ENCODE measurements around the gene CXCR2.
"Not testable (repeated sequence)": the region's sequence is repeated elsewhere in the genome, so short reads cannot be mapped to it uniquely, and the experiment has no call there.

Gene CXCR2

DNA sequence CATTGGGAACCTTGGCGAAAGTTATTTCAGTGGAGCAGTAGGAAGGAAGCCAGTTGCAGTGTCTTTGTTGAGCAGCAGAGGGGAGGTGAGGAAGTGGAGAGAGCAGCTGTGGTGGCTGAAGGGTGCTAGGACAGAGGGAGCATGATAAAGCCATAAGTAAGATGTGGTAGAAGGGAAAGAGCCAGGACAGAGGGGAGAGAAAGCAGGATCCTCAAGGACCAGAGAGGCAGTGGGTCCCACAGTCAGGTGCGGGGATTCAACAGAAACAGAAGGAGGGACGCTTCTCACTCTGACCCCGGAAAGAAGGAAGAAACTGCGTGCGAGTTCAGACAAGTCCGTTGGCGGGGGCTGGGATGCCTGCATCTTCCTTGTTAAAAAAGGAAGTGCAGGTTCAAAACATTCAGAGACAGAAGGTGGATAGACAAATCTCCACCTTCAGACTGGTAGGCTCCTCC, at the start of gene CXCR2:
TSS of gene CXCR2 (plus strand) at position 403 of the 455 bp plus-strand sequence. CDS start 8,774 bp downstream, outside the sequence.
- DNase-seq = peak; percentile 44 to 52 (median 48)

DNA sequence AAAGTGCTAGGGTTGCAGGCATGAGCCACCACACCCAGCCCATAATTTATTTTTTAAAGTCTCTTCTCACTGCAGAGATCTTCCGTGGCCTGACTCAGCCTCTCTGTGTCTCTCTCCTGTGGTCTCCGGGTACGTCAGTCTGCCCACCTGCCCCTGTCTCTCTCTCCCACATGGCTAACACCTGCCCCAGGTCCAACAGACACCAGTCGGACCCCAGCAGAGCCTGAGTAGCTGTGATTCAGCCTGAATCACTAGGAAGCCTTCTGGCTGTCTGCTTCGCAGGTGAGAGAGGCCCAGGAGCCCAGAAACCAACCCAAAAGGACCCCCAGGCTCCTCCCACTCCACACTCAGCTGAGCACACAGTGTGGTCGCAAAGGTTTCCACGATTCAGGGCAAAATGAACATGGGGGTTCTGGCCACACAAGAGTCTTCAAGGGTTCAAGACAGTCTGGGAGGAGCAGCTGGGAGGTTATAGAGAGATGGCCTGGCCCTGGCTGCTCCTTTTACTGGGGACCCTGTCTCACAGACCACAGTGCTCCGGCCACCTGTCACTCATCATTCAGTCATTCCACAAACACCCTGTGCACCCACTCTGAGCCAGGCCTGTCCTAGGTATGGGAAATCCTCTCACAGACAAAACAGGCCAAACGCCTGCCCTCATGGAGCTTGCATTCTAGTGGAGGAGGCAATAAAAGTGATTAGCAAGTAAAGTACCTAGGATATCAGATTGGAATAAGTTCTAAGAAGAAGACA, 48.2 kb upstream of the CXCR2 start:
- DNase-seq = no peak

DNA sequence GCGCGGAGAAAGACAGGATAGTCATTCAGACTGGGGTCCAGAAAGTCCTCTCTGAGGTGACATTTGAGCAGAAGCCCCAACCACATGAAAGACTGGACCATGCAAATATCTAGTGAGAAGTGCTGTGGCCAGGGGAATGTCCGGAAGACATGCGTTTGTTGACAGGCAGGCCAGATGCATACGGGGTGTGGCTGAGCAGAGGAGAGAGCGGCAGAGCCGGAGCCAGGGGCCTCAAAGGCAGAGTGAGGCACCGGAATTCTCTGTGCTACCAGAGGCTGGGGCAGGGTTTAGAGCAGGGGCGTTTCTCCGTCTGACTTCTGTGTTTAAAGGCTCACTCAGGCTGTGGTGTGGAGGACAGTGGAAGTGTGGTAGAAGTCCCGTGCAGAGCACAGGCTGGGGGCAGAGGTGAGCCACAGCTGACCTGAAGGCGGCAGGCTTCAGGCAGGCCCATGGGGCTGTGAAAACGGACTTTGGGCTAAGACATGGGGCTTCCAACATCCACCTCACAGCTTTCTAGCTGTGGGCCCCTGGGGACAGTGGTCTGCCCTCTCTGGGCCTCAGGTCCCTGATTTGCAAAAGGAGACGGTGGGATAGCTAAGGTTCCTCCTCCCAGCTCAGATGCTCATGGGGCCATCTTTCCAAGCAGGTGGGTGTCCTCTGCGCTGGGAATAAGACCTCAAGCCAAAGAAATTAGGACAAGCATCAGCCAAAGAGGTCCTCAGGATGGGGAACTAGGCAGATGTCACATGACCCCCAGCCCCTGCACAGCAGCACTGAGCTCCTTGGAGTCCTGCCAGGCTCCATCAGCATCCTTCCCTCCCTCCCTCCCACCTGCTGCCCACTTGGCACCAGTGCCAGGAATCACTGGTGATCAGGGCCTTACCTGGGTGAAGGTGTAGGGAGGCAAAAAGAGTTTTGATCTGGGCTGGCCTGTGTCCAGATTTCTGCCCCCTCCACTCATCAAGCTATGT, 45.6 kb upstream of the CXCR2 start:
- no peak for DNase-seq

DNA sequence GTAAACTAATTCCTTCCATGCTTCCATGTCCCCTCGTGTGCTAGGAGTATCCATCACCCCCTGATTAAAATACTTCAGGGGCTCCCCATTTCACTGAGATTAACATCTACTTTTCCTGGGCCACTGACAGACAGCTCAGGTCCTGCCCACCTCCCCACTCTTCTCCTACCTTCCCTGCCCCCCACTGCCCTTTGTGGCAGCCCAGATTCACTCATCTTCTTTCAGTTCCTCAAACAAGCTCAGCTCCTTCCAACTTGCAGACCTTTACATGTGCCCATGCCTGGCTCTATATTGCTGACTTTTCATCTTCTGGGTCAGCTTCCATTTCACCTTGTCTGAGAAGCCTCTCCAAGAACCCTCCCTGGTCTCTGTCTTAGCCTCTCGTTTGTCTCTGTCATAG, 44.8 kb upstream of the CXCR2 start:
- DNase-seq = peak; percentile 51 to 61 (median 57)

DNA sequence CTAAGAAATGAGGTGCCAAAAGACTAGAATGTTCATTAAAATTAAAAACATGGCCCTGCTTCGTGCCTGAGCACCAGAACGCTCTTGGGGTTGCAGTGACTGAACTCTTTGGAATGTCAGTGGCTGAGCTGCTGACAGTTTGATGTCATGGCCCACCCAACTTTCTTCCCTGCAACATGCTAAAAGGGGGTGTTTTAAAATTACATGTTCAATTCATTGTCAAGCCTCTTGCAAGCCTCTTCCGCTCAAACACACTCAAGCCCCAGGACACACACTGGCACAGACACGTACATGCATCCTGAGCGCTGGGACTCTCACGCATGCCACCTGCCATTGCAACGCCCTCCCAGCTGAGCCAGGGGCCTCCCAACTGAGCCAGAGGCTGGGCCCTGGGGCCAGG, 44.1 kb upstream of the CXCR2 start:
- DNase-seq = no peak

DNA sequence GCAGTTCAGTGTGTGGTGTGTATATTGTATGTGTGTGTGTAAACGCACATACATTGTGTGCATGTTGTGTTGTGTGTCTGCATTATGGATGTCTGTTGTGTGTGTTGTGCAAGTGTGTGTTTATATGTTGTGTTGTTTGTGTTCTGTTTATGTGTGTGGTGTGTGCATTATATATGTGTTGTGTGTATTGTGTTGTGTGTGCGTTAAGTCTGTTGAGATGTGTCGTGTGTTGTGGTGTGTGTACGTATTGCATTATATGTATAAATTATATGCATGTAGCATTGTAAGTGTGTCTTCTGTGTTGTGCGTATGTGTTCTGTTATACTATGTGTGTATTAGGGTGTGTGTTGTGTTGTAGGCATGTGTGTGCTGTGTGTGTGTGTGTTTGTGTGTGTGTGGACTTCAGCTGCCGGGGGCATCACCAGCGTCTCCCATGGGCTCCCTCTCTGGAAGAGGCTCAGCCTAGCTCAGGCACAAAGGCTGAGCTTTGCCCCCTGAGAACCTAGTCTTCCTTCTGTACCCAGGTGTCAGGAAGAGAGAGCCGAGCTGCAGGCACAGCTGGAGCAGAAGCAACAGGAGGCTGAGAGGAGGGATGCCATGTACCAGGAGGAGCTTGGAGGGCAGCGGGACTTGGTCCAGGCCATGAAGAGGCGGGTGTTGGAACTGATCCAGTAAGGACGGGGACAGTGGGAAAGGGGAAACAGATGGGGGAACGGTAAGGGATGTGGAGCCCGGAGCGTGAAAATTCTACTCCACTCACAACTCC, 43.1 kb upstream of the CXCR2 start:
- DNase-seq = no peak

DNA sequence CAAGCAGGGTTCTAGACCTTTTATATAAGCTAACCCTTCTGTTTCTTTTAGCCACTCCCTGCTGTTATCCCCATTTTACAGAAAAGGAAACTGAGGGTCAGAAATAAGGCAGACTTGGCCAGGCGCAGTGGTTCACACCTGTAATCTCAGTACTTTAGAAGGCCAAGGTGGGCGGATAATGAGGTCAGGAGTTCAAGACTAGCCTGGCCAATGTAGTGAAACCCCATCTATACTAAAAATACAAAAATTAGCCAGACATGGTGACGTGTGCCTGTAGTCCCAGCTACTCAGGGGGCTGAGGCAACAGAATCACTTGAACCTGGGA, 42.5 kb upstream of the CXCR2 start:
- no peak for DNase-seq

DNA sequence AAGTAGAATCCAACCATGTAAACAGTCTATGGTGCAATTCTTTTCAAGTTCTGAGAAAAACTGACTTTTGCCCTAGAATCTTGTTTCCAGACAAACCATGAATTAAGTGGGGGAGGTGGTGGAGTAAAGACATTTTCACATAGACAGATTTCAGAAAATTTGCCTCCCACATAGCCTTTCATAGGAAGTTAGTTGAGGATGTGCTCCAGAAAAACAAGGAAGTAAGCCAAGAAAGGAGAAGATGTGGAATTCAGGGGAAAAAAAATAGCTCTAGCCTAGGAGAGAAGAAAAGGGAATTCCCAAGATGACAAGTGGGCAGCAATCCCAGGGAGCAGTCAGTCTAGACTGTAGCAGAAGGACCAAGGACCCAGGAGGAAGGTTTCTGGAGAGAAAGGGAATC, 39.4 kb upstream of the CXCR2 start:
- DNase-seq = peak; percentile 65 to 84 (median 79)

DNA sequence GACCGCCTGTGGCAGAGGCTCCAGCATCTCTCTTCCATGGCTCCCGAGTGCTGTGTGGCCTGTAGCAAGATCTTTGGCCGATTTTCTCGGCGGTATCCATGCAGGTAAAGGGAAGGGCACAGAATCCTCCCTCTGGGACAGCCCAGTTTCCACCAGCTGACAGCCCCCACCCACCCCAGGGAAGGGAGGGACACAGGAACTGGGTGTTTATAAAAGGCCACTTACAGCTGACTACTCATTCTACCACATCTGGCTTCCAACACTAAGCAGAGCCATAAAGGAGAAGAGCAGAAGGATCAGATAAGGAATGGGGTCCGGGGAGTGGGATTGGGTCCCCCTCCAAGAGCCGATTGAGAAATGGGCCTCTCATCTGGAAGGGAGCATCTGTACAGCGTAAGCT, 36.6 kb upstream of the CXCR2 start:
- DNase-seq = no peak

DNA sequence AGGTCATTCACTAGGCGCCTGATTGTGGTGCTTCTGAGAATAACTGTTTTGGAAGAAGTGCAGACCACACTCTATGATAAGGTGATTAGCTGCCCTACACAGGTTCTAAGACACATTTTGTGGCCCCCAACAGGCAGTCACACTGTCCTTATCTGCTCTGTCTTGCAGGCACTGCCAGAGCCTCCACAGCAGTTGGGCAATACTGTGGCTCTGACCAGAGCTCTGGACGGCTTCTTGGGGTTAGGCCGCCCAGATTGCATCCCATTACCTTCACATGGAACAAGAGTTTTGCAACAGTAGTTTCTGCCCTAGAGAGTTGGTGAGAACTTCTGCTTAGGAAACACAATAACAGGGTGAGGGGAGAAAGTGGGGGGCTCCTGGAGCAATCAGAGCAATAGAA, 34.1 kb upstream of the CXCR2 start:
- peak in 2 of 3 donors; percentile 26 to 34 for DNase-seq

DNA sequence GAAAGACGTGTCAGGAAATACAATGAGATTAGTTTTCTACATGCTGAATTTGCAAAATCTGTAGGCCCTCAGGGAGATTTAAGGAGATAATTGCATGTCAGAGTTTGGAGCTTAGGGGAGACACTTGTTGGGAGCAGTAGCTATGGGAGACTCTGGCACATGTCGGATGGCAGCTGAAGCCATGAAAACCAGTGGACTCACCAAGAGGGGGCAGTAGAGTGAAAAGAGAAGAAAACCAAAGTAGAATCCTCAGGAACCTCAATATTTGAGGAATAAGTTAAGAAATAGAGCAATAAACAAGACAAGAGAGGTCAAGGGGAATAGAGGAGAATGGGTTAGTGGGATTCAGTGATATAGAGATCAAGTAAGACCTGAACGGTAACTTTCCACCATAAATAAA, 31.9 kb upstream of the CXCR2 start:
- DNase-seq = peak in 2 of 3 donors; percentile 36 to 42

DNA sequence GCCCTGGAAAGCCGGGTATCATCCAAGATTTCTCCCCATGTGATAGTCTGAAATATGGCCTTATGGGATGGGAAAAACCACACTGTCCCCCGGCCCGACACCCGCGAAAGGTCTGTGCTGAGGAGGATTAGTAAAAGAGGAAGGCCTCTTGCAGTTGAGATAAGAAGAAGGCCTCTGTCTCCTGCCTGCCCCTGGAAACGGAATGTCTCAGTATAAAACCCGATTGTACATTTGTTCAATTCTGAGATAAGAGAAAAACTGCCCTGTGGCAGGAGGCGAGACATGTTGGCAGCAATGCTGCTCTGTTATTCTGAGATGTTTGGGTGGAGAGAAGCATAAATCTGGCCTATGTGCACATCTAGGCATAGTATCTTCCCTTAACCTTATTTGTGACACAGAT, 30.0 kb upstream of the CXCR2 start:
- peak in 1 of 3 donors; percentile 8 for DNase-seq

DNA sequence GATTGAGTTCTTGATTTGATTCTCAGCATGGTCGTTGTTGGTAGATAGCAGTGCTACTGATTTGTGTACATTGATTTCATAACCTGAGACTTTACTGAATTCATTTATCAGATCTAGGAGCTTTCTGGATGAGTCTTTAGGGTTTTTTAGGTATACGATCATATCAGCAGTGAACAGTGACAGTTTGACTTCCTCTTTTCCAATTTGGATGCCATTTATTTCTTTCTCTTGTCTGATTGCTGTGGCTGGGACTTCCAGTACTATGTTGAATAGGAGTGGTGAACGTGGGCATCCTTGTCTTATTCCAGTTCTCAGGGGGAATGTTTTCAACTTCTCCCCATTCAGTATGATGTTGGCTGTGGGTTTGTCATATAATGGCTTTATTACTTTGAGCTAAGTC, 27.9 kb upstream of the CXCR2 start:
- DNase-seq = peak in 1 of 3 donors; percentile 1

DNA sequence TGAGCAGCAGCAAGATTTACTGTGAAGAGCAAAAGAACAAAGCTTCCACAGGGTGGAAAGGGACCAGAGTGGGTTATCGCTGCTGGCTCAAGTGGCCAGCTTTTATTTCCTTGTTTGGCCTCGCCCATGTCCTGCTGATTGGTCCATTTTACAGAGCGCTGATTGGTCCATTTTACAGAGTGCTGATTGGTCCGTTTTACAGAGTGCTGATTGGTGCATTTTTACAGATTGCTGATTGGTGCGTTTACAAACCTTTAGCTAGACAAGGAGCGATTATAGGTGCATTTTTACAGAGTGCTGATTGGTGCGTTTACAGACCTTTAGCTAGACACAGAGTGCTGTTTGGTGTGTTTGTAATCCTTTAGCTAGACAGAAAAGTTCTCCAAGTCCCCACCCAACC, 17.0 kb upstream of the CXCR2 start:
- DNase-seq = not testable (repeated sequence)

DNA sequence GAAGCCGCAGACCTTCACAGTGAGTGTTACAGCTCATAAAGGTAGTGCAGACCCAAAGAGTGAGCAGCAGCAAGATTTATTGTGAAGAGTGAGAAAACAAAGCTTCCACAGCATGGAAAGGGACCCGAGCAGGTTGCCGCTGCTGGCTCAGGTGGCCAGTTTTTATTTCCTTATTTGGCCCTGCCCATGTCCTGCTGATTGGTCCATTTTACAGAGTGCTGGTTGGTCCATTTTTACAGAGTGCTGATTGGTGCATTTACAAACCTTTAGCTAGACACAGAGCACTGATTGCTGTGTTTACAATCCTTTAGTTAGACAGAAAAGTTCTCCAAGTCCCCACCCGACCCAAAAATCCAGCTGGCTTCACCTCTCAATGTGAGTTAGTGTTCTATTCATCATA, 4.0 kb upstream of the CXCR2 start:
- not testable (repeated sequence) for DNase-seq

DNA sequence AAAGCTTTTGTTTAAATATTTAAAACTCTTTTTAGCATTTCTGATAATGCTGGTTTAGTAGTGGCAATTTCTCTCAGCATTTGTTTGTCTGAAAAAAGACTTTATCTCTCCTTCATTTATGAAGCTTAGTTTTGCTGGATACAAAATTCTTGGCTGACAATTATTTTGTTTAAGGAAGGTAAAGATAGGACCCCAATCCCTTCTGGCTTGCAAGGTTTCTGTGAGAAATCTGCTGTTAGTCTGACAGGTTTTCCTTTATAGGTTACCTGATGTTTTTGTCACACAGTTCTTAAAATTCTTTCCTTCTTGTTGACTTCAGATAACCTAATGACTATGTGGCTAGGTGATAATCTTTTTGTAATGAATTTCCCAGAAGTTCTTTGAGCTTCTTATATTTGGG, 3.5 kb upstream of the CXCR2 start:
- DNase-seq = peak in 1 of 3 donors; percentile 9

DNA sequence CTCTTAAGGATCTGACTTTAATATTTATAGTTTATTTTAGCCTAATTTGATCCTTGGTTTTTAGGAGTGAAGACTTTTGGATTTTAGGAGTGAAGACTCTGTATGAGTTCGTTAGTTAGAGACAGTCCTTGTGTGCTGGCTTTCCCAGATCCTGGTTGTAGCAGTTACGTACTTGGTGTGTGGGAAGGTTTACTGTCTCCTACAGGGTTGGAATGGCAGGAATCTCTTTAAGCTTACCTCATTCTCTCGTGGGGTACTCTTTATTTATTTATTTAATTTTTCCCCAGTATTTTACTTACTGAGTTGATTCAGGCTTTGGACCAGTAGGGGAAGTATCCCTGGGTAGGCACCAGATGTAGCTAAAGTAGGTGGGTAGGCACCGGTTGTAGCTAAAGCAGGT, 1.8 kb upstream of the CXCR2 start:
- DNase-seq = no peak

DNA sequence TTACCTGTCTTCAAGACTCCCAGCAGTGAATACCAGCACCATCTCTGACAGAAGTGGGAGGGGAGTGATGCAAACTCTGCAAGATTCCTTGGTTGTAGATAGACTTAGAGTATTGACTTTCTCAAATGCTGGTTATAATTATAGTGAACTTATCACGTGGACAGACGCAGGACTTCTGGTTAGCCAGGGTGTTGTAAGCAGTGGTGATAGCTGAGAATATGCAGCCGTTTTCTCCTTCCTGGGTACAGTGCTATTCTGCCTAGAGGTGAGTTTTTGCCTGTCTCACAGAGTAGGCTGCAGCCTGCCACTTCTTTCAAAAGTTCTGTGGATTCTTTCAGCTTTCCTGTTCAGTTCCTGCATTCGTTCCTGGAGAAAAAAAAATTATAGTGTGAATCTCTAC, 733 bp upstream of the CXCR2 start:
- no peak for DNase-seq

DNA sequence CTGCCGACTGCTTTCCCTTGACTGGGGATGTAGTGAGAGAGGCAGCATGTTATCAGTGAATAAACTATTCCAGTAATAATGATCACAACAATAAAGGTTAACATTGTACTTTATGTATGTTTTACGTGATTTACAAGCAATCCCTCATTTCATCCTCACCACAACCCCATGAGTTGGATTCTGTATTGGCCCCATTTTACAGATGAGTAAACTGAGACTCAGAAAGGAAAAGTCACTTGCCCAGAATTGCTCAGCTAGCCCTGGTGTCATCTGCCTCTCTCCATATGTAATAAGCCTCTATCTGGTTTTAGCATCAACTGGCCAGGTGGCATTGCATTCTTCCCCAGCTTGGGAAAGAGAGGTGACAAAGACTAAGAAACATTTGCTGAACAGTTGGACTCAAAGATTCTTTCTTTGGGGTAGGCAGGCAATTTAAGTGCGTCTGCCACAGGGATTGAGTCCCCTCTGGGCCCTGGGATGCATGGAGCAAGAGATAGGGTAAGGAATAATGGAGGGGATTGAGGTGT, 2.2 kb downstream of the CXCR2 start:
- peak in 1 of 3 donors; percentile 8 for DNase-seq

DNA sequence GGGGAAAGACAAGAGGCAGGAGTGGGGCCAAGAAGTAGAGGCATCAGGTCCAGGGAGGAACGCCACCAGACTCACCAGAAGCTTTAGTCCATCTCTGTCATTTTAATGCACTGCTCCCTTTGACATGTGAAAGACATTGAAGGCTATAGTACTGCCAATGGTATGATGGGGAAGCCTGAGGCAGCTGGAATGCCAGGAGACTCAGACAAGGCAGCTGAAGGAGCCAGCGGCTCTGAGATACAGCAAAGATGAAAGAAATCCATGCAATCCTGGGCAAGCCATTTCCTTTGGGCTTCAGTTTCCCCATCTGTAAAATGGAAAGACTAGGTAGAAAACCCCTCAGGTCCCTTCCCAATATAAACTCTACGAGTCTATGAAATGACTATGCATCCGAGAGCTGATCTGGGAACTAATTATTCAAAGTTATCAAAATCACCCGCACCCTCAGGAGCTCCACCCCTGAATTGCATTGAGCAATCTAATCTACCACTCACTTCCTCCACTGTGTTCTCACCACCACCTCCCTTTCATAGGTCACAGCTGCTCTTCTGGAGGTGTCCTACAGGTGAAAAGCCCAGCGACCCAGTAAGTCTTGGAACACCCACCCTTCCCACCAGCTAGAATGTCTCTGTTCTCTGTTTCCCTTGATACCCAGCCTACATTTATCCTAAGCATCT, 3.1 kb downstream of the CXCR2 start:
- DNase-seq = peak in 2 of 3 donors; percentile 17 to 18

DNA sequence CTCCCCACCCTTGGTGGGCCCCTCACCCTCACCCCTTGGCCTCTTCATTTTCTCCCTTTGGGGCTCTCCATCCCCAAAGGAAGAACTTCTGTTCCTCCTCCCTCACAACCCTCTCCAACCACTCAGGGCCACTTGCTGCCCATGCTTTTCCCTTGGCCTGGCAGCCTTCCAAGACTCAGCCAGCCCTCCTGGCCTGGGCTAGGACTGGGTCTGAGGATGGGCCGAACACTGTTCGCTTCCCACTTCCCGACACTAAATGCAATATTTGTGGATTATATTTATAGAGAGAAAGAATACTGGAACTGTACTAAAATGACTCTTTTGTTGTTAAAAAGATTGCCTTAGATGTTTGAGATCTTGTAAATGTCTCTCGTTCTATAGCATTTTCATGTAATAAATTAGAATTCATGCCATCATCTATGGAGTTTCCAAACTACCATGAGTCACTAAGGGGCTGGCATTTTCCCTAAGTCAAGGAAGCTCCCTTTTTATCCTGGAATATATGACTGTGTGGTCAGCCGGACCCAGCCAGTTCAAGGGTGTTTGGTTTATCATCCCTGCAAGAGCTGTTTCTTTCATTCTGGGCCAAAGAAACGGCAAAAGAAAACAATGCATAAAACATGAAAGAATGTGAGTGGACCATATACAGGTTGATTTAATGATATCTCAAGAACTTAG, 3.8 kb downstream of the CXCR2 start:
- peak; percentile 52 to 71 (median 59) for DNase-seq

DNA sequence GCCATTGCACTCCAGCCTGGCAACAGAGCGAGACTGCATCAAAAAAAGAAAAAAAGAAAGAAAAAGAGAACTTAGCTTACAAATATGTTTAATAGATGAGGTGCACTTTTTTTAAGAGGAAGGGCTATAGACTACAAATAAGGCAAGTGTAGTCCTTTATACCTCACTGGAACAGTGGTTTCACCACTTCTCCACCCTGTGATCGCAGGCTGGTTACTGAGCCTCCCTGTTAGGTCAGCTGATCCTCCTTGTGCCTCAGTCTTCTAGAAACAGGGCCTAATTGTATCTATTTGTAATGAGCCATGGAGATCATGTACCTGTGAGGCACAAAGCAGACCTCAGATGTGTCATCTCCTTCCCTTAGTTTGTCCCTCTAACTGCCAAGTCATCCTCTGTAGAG, 4.5 kb downstream of the CXCR2 start:
- DNase-seq = no peak
